Measurements from ENCODE around the gene INTS3. TPM values are rescaled to one million over a fixed set of nuclear protein-coding genes. Genes with fewer than 3 reads are reported as not detected.

INTS3 gene
- total and polyA plus RNA-seq, 2 of the 8 experiments (the other 6 are each of a cell fraction or from before 2014, with no cell fraction given), result 66.8 to 93.2 TPM

GRCh38 chr1:153752072-153752471 lies 24.2 kb downstream of the INTS3 start (continued):
- TF ChIP-seq ATF2 (IDR thresholded peaks at IDR 0.05; ENCODE audit: low read length) (no peak), POU5F1 (IDR thresholded peaks at IDR 0.05; ENCODE audit: low read depth, low read length) (no peak), TEAD4 (IDR thresholded peaks at IDR 0.05; ENCODE audit: low read depth, low read length) (no peak), TCF12 (IDR thresholded peaks at IDR 0.05; ENCODE audit: low read depth, low read length) (no peak), RFX5 (IDR thresholded peaks at IDR 0.05; ENCODE audit: borderline replicate concordance, low read depth, low read length) (no peak), SRF (IDR thresholded peaks at IDR 0.05; ENCODE audit: low read depth, low read length) (no peak), BRCA1 (IDR thresholded peaks at IDR 0.05; ENCODE audit: low read depth, low read length) (no peak), YY1 (IDR thresholded peaks at IDR 0.05; ENCODE audit: low read depth, low read length) (no peak), NANOG (IDR thresholded peaks at IDR 0.05; ENCODE audit: insufficient read depth, low read depth, low read length, poor library complexity, severe bottlenecking) (no peak)

Data from H1 (cell line).